Chondrocyte (in vitro differentiated cells): Measurements from ENCODE around the gene TANGO2. TPM values are rescaled to one million over a fixed set of nuclear protein-coding genes. Genes with fewer than 3 reads are reported as not detected.
A peak's percentile ranks its signal among the peaks of the same experiment; 100 is the strongest.

ENCODE experiments used
- DNase-seq: peaks from one replicate; pipeline ENCODE4 v3.0.0; 2021; ENCODE audit warnings: mixed read lengths, low spot score
- H3K27ac Mint-ChIP-seq: one replicate; pipeline ENCODE4 v1.8.0; 2021; ENCODE audit warnings: mild to moderate bottlenecking, moderate library complexity, mixed read lengths; ENCODE audit not compliant: unreplicated experiment
- H3K27me3 Mint-ChIP-seq: 2 replicates; pipeline ENCODE4 v1.8.0; 2021; ENCODE audit warnings: low read depth, mixed read lengths
- H3K36me3 Mint-ChIP-seq: 2 replicates; pipeline ENCODE4 v1.8.0; 2021; ENCODE audit warnings: low read depth, mixed read lengths
- H3K4me1 Mint-ChIP-seq: 2 replicates; pipeline ENCODE4 v1.8.0; 2021; ENCODE audit warnings: low read depth, mild to moderate bottlenecking, mixed read lengths
- H3K4me3 Mint-ChIP-seq: one replicate; pipeline ENCODE4 v1.8.0; 2021; ENCODE audit warnings: mild to moderate bottlenecking, moderate library complexity, mixed read lengths; ENCODE audit not compliant: unreplicated experiment
- H3K9me3 Mint-ChIP-seq: 2 replicates; pipeline ENCODE4 v1.8.0; 2021; ENCODE audit warnings: low read depth, mixed read lengths
- CTCF ChIP-seq: fragments of 200-600 bp; sonication (generic); IDR thresholded peaks from 2 replicates; pipeline ENCODE4 v1.5.0; 2021; ENCODE audit warnings: antibody characterized with exemption, mild to moderate bottlenecking, moderate library complexity
- total RNA-seq: library from RNA; stranded (reverse); gene quantifications from 3 replicates; pipeline ENCODE4 v1.2.1, GENCODE V29; 2021

The TANGO2 gene
- total RNA-seq, 1 donor from 2014 or later = 30.1 TPM

DNA sequence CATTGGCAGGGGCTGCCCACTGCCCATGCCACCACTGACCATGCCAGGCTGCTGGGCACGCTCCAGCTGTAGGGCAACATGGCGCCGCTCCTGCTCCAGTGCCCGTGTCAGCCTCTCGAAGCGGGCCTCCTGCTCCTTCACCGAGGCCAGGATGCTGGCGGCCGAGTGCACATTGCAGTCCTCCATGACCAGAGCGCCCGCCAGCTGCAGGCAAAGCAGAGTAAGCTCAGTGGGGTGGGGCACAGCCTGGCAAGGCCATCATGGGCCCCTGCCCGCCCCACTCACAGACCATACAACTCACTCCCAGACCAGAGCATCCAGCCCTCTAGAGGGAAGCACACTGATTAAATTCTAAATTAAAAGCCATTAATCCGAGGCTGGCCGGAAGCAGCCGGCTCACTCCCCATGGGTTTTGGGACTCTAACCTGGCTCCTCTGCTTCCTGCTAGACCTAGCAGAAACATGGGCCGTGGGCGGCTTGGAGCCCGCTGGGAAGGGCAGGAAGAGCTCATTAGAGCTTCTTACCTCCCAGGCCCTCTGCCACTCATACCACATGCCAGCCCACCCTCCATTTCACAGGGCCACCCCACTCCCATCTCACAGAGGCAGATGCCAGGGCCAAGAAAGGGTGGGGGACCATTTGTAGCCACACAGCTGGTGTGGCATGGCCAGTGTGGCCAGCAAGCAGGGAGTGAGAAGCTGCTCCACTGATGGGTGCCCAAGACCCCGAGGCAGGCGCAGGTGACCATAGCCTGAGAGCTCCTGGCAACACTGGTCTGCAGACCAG lies 30.1 kb upstream of the TANGO2 start:
- Mint-ChIP-seq H3K9me3 (no peaks in the 10 kb centered on the region), H3K36me3 (no peaks in the 10 kb centered on the region), H3K27me3 (no peaks in the 10 kb centered on the region), H3K4me3 (no peak overlapping the region), H3K27ac (peak overlapping the region; percentile 68), H3K4me1 (peaks cover 36% of the 10 kb centered on the region)
- DNase-seq = peak; percentile 93
- no peak for TF ChIP-seq CTCF

- H3K9me3 Mint-ChIP-seq = no peaks in the 10 kb centered on the region
- peak overlapping the region; percentile 68 for H3K27ac Mint-ChIP-seq
- H3K4me1 Mint-ChIP-seq = peaks cover 38% of the 10 kb centered on the region
- no peak for DNase-seq
- H3K4me3 Mint-ChIP-seq = no peak overlapping the region
- H3K27me3 Mint-ChIP-seq = no peaks in the 10 kb centered on the region
- H3K36me3 Mint-ChIP-seq = no peaks in the 10 kb centered on the region
- TF ChIP-seq CTCF = no peak
Measured at GRCh38 chr22:19991395-19991644, 29.6 kb upstream of the TANGO2 start.

- no peaks in the 10 kb centered on the region for H3K36me3 Mint-ChIP-seq
- peaks cover 42% of the 10 kb centered on the region for H3K4me1 Mint-ChIP-seq
- no peaks in the 10 kb centered on the region for H3K27me3 Mint-ChIP-seq
- H3K27ac Mint-ChIP-seq = peak overlapping the region; percentile 68
- TF ChIP-seq CTCF = no peak
- peak; percentile 86 for DNase-seq
- H3K4me3 Mint-ChIP-seq = no peak overlapping the region
- no peaks in the 10 kb centered on the region for H3K9me3 Mint-ChIP-seq
Measured at GRCh38 chr22:19991645-19992451, 29.1 kb upstream of the TANGO2 start.

- Mint-ChIP-seq H3K4me1 (peaks cover 42% of the 10 kb centered on the region), H3K27me3 (no peaks in the 10 kb centered on the region), H3K9me3 (no peaks in the 10 kb centered on the region), H3K4me3 (no peak overlapping the region), H3K36me3 (no peaks in the 10 kb centered on the region), H3K27ac (no peak overlapping the region)
- no peak for TF ChIP-seq CTCF
- peak; percentile 67 for DNase-seq
Measured at GRCh38 chr22:19992481-19992911, 28.4 kb upstream of the TANGO2 start.

GRCh38 chr22:19992921-19993355 lies 28.0 kb upstream of the TANGO2 start:
- no peaks in the 10 kb centered on the region for H3K27me3 Mint-ChIP-seq
- DNase-seq = peak; percentile 69
- no peak for TF ChIP-seq CTCF
- H3K36me3 Mint-ChIP-seq = no peaks in the 10 kb centered on the region
- H3K4me1 Mint-ChIP-seq = peaks cover 42% of the 10 kb centered on the region
- no peaks in the 10 kb centered on the region for H3K9me3 Mint-ChIP-seq
- no peak overlapping the region for H3K27ac Mint-ChIP-seq
- no peak overlapping the region for H3K4me3 Mint-ChIP-seq
